ENCODE measurements around the gene TIAM1.

DNA sequence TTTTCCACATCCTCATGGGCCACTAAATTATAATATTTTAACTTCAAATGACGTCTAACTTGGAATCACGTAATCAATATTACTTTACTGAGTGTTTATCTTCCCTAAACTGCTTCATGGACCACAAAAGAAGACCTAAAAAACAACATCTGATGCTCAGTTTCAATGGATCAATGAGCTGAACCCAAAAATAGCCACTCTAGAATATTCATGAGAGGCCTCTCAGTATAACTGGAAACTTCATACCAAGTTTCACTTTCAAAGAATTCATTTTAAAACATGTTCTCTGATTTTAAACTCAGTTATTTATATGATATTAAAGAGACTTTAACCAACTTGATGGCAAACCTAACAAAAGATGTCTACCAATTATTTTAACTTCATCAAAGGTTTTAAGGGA is 23.7 kb upstream of the TIAM1 start:
- TF ChIP-seq, protein P1, sequence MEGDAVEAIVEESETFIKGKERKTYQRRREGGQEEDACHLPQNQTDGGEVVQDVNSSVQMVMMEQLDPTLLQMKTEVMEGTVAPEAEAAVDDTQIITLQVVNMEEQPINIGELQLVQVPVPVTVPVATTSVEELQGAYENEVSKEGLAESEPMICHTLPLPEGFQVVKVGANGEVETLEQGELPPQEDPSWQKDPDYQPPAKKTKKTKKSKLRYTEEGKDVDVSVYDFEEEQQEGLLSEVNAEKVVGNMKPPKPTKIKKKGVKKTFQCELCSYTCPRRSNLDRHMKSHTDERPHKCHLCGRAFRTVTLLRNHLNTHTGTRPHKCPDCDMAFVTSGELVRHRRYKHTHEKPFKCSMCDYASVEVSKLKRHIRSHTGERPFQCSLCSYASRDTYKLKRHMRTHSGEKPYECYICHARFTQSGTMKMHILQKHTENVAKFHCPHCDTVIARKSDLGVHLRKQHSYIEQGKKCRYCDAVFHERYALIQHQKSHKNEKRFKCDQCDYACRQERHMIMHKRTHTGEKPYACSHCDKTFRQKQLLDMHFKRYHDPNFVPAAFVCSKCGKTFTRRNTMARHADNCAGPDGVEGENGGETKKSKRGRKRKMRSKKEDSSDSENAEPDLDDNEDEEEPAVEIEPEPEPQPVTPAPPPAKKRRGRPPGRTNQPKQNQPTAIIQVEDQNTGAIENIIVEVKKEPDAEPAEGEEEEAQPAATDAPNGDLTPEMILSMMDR (conservative IDR thresholded peaks at IDR 0.05) = no peak
- no peak for TF ChIP-seq ZFX (IDR thresholded peaks at IDR 0.05)
